ENCODE results near the gene P2RY13.
A peak's percentile ranks its signal among the peaks of the same experiment; 100 is the strongest.

The P2RY13 gene

GRCh38 chr3:151329363-151329762 lies at the start of gene P2RY13:
Gene P2RY13 (minus strand): TSS chr3:151329549. CDS start chr3:151329528, 21 bp downstream.
- no peak for DNase-seq

- DNase-seq: no peak
Observed at GRCh38 chr3:151377768-151378385, 48.5 kb upstream of the P2RY13 start.

- DNase-seq: no peak
Observed at GRCh38 chr3:151372063-151372820, 42.9 kb upstream of the P2RY13 start.

GRCh38 chr3:151371526-151371925 lies 42.2 kb upstream of the P2RY13 start:
- DNase-seq: no peak

- no peak for DNase-seq
Observed at GRCh38 chr3:151367448-151367847, 38.1 kb upstream of the P2RY13 start.

GRCh38 chr3:151366993-151367392 lies 37.6 kb upstream of the P2RY13 start:
- DNase-seq: no peak

GRCh38 chr3:151362751-151363174 lies 33.4 kb upstream of the P2RY13 start:
- DNase-seq: no peak

- no peak for DNase-seq
Observed at GRCh38 chr3:151357463-151357850, 28.1 kb upstream of the P2RY13 start.

GRCh38 chr3:151356794-151357462 lies 27.6 kb upstream of the P2RY13 start:
- no peak for DNase-seq

GRCh38 chr3:151351648-151352047 lies 22.3 kb upstream of the P2RY13 start:
- DNase-seq: no peak

GRCh38 chr3:151351219-151351618 lies 21.9 kb upstream of the P2RY13 start:
- DNase-seq: no peak

- DNase-seq: no peak
Observed at GRCh38 chr3:151350656-151351055, 21.3 kb upstream of the P2RY13 start.

- DNase-seq: no peak
Observed at GRCh38 chr3:151347432-151347831, 18.1 kb upstream of the P2RY13 start.

- DNase-seq: no peak
Observed at GRCh38 chr3:151346292-151346691, 16.9 kb upstream of the P2RY13 start.

GRCh38 chr3:151345859-151346258 lies 16.5 kb upstream of the P2RY13 start:
- DNase-seq: peak; percentile 32

GRCh38 chr3:151331696-151332095 lies 2.3 kb upstream of the P2RY13 start:
- DNase-seq: no peak

GRCh38 chr3:151330899-151331298 lies 1.6 kb upstream of the P2RY13 start:
- DNase-seq: no peak

- DNase-seq: no peak
Observed at GRCh38 chr3:151330379-151330778, 1.0 kb upstream of the P2RY13 start.

GRCh38 chr3:151328298-151328995 lies 902 bp downstream of the P2RY13 start:
- no peak for DNase-seq

GRCh38 chr3:151327571-151328198 lies 1.7 kb downstream of the P2RY13 start:
- DNase-seq: no peak

GRCh38 chr3:151322511-151322910 lies 6.8 kb downstream of the P2RY13 start:
- DNase-seq: no peak

GRCh38 chr3:151321526-151321925 lies 7.8 kb downstream of the P2RY13 start:
- DNase-seq: no peak

- DNase-seq: no peak
Observed at GRCh38 chr3:151320131-151320530, 9.2 kb downstream of the P2RY13 start.
